GM19468 (cell line): ENCODE measurements around the gene SPSB2.

Source experiments
- ATAC-seq: cut with Tn5 transposase; IDR thresholded peaks from one replicate; pipeline ENCODE4 v1.9.1; 2021; ENCODE audit warnings: mild to moderate bottlenecking, moderate library complexity, moderate number of reproducible peaks; ENCODE audit not compliant: unreplicated experiment; ENCODE audit errors: extremely low read depth

The SPSB2 gene

DNA sequence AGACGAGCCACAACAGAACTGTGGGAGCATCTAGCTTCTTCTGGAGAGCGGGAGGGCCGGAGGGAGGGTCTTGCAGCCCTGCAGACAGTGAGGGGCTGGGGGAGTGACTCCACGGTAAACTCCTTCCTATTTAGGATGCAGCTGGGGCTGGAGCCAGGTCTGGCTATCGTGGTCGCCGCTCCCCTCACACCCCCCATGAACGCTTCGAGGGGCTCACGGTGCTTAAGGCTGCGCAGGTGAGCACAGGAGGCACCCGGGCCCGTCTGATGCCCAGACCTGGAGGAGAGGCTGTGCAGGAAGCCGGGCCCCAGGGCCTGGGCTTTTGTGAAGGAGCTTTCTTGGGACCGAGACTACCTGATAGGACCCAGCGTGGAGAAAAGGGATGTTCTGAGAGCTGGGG is 36.3 kb downstream of the SPSB2 start:
- no peak for ATAC-seq

DNA sequence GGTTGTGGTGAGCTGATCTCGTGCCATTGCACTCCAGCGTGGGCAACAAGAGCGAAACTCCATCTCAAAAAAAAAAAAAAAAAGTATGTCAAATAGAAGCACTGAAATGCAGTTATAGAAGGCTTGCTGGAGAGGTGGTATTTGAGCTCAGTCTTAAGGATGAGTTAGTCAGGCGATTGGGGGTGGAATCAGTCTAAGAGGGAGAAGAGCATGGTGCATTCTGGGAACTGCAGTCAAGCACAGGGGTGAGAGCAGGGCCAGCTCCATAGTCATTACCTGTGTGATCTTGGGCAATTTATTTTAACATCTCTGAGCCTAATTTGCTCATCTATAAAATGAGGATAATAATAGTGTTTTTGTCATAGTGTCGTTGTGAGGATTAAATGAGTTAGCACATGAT is 38.2 kb downstream of the SPSB2 start:
- ATAC-seq, result no peak

DNA sequence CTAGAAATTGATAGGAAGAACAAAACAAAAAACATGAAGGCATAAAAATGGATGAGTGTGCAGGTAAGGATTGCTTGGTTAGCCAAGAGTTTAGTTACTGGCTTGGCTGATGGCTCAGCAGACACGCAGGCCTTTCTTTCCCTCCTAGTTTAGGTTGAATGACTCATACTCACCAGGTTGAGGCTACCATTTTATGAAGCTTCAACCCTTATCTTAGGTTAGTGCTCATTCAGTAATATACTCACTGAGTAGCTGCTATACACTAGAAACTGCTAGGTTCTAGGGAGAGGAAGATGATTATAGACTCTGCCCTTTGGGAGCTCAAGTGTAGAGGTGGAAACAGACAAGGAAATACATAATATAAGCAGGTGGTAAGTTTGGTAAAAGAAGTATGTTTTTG is 38.8 kb downstream of the SPSB2 start:
- no peak for ATAC-seq

DNA sequence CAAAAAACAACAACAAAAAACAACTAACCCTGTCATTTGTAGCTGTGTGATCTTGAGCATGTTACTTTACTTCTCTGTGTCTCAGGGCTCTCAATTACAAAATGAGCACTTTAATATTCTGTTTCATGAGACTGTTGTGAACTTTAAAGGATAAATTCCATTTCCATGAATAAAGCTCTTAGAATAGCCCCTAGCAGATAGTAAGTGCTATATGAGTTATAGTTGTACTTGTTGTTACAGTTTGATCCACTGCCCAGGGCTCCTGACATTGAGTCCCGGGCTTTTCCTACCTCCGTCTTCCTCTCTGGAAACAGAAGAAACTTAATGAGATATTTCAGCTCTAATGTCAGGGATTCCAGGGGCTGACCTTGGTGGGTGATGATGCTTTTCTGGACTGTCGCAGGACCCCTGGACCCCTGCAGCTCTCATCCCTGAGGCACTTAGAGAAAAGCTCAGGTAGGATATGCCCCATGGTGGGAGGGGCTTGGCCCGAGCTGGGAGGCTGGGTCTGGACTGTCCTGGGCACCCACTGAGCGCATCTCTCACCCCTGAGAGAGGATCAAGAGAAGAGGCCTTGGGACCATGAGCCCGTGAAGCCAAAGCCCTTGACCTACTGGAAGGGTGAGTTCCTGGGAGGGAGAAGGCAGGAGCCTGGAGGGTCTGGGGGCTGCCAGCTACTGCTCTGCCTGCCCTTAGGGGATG is 39.8 kb downstream of the SPSB2 start:
- ATAC-seq, result no peak

DNA sequence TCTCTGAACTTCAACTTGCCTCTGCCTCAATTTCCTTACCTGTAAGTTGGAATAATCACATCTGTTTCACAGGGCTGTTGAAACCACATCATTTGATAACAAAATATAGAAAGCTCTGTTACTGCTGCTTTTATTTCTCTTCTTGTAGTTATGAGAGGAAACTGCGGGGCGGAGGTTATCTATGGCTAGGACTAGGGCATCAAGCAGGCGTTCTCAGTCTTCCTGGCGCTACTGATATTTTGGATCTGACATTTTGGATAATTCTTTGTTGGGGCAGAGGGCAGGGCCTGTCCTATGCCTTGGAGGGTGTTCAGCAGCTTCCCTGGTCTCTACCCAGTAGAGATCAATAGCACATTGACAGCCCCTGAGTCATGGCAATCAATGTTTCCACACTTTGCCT is 41.0 kb downstream of the SPSB2 start:
- ATAC-seq, result no peak

DNA sequence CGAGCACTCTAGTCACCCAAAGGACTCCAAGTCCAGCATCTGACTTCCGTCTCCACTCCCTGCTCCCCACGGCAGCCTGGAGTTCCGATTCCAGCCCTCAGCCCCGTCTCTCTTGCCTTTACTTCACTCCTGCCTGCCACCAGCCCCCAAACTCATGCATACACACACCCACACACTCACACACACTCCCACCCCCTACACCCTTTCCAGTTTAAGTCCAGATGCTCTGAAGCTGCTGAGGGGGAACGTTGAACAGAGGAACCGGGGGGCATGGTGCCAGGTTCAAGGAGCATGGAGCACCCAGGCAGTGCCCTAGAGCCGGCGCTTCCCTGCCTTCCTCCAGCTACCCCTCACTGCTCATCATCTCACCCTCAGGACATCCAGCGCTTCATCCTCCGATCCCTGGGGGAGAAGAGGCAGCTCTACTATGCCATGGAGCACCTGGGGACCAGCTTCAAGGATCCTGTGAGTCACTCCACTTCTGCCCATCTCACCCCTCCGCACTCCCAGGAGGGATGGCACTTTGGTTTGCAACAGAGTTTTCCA is 41.6 kb downstream of the SPSB2 start:
- no peak for ATAC-seq

DNA sequence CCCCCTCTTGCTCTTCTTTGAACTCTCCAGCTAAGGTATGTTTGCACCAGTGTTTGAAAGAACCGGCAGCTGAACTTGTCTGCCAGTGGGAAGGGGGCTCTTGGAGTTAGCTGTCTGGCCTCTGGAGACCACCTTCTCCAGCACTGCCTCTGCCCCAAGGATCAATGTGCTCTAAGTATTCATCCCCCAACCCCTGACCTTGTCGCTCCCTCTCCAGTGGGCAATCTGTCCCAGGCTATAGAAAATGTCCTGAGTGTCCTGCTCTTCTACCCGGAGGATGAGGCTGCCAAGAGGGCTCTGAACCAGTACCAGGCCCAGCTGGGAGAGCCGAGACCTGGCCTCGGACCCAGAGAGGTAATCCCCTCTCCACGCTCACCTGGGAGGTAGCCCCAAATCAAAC is 42.1 kb downstream of the SPSB2 start:
- no peak for ATAC-seq

DNA sequence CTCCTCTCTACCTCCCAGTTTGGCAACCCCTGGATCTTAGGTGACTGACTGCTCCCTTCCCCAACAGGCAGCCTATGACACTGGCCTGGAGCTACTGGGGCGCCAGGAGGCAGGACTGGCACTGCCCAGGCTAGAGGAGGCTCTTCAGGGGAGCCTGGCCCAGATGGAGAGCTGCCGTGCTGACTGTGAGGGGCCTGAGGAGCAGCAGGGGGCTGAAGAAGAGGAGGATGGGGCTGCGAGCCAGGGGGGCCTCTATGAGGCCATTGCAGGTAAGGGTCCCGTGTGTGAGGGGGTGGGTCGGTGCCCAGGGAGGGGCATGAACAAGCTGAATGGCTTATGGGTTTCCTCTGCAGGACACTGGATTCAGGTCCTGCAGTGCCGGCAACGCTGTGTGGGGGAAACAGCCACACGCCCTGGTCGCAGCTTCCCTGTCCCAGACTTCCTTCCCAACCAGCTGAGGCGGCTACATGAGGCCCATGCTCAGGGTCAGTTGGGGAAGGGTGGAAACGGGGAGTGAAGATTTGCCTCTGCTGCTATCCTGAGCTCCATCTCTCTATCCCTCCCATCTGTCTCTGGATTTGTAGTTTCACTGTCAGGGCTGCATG is 42.7 kb downstream of the SPSB2 start:
- ATAC-seq, result no peak

DNA sequence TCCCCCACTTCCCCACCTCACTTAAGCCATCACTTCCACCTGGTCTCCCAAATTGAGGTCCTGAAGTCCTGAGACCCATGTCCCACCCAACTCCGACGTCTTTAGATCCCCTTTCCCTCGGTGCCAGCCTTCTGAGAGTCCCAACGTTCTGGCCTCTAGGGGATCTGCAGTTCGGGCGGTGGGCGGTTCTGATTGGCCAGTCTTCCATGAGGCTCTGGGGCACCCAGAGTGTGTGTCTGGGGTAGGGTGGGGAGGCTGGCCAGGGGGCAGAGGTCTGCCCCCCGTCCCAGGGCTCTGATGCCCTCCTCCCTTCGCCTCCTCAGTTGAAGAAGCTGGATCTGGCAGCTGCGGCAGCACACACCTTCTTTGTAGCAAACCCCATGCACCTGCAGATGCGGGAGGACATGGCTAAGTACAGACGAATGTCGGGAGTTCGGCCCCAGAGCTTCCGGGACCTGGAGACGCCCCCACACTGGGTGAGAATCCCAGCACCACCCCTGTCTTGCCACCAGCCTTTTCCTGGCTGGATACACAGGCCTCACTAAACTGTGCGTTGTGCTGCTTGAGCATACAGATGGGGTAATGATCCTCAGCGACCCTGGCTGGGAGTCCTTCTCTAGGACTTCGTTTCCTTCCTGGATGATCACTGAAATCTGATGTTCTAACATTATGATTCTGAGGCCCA is 43.4 kb downstream of the SPSB2 start:
- no peak for ATAC-seq

DNA sequence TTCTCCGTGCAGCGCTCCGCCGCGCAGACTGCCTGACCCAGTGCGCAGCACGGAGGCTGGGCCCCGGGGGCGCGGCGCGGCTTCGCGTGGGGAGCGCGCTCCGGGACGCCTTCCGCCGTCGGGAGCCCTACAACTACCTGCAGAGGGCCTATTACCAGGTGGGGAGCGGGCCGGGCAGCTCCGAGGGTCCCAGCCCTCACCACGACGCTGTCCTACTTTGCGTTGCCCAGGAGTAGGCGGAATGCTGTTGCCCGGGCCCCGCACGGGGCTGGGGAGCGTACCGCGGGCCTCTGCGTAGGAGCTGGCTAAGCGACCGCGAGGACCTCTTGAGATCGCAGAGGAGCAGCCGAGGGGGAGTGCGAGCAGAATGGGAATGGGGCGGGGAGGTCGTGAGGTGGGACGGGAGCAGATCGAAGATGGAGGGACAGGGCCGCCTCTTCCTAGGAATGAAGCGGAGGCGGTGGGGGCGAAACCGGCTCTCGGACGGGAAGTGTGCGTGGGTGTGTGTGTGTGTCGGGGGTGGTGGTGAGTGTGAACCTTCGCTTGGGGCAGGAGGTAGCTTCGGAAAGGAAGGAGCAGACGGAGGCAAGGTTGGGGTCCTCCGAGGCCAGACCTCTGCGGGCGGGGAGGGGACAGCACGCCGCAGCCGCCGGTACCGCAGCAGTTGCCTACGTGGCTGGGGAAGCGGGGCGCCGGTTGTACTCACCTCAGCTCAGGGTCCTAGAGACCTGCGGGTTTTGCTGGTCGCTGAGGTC is 44.1 kb downstream of the SPSB2 start:
- ATAC-seq, result no peak

DNA sequence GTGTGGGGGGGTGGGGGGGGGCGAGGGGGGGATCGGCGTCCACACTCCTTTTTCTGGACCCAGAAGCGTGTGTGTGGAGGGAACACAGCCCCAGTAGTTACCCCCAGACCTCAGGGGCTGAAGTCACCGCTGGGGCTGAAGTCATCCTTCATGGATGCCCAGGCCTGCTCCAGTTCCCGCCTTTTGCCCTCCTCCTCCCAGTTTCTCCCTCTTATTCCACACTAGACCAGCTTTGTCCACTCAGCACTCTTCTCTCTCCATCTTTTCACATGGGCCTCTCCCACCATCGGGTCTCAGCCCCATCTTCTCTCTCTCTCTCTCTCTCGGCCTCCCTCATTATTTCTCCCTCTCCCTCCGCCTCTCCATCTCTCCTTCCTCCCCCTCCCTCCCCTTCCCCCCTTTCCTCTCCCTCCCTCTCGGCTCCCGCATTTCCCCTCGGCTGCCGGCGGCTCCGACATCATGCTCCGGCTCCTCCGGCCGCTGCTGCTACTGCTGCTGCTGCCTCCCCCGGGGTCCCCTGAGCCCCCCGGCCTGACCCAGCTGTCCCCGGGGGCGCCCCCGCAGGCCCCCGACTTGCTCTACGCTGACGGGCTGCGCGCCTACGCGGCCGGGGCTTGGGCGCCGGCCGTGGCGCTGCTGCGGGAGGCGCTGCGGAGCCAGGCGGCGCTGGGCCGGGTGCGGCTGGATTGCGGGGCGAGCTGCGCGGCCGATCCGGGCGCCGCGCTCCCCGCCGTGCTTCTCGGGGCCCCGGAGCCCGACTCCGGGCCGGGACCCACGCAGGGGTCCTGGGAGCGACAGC is 44.9 kb downstream of the SPSB2 start, which contains the start of gene P3H3:
Gene P3H3 (plus strand): TSS at position 426 of the 799 bp plus-strand sequence. CDS start 34 bp downstream, at position 460.
- ATAC-seq, result no peak

DNA sequence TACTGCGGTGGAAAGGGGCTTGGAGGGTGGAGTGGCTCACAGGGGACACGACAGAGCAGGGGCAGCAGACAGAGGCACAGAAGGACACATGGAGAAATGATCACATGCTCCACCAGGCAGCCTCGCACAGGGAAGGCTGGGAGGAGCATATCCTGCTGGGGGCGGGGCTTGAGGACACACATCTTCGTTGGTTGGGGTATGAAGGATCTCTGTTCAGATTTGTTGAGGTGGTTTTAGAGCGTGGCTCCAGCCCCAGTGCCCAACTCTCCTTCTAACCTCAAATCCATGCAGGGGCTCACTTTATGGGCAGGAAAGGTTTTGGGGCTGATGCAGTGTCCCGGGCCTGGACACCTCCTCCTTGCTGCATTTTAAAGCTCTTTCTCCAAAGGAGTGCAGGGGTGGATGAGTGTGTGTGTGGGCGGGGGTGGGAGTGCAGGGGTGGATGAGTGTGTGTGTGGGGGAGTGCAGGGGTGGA is 45.6 kb downstream of the SPSB2 start:
- no peak for ATAC-seq

DNA sequence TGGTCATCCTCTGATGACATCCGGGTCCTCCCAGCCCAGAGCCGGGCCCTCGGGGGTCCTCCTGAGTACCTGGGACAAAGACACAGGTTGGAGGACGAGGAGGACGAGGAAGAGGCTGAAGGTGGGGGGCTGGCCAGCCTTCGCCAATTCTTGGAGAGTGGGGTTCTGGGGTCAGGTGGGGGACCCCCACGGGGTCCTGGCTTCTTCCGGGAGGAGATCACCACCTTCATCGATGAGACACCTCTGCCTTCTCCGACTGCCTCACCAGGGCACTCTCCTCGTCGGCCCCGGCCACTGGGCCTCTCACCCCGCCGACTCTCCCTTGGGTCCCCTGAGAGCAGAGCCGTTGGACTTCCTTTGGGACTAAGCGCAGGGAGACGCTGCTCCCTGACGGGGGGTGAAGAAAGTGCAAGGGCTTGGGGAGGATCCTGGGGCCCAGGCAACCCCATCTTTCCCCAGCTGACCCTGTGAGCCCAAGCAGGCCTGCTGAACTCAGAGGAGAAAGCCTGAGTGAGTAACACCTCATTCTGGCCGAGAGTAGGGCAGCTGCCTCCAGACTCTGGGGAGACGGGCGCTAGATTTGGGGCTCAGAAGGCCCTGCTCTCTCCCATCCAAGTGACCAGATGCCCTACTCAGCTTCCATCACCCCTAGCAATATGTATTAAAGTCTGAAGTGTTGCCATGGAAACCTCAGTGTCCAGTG is 46.2 kb downstream of the SPSB2 start:
- no peak for ATAC-seq

DNA sequence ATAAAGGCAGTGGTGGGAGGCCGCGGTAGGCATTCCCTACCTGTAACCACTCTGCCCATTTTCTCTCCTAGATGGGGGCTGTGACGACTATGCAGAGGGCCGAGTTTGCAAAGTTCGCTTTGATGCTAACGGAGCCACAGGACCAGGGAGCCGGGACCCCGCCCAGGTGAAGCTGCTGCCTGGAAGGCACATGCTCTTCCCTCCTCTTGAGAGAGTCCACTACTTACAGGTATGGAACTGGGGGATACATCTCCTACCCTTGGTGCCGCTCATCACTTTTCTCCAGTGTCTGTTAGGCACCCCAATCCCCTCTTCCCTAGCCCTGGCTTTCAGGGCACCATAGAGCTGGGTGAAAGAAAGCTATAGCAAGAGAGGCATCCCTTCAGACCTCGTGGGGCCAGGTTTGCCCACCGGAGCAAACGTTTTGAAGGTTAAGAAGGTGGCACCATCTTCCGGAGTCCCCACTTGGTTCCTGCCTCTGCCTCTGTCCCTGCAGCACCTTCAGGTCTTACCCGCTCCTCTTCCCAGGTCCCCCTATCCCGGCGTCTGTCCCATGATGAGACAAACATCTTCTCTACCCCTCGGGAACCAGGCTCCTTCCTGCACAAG is 46.9 kb downstream of the SPSB2 start:
- ATAC-seq, result no peak

DNA sequence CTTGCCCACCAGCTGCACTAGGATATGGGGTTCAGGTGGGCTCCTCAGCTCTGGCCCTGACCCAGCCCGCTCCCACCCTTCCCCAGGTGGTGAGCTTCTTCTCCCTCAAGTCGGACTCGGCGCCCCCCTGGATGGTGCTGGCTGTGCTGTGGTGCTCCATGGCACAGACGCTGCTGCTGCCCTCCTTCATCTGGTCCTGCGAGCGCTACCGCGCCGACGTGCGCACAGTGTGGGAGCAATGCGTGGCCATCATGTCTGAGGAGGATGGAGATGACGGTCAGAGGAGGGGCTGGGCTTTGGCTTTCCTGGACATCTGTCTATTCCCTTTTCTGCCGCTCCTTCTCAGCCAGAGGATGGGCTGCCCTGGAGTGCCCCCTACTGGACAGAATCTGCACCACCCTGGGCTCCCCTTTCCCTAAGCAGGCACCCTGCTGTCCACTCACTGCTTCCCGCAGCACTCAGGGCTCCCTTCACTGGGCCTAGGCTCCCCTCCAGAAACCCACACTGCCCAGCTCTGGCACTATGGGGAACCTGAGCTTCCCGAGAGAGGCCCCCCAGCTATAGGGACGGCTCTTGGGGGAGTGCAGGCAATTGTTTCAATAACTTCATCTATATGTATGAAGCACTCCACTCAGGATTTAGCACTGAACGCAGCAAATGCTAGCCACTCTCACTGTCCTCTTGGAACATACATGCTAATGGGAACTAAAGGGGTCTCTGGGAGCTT is 47.5 kb downstream of the SPSB2 start:
- ATAC-seq, result no peak

DNA sequence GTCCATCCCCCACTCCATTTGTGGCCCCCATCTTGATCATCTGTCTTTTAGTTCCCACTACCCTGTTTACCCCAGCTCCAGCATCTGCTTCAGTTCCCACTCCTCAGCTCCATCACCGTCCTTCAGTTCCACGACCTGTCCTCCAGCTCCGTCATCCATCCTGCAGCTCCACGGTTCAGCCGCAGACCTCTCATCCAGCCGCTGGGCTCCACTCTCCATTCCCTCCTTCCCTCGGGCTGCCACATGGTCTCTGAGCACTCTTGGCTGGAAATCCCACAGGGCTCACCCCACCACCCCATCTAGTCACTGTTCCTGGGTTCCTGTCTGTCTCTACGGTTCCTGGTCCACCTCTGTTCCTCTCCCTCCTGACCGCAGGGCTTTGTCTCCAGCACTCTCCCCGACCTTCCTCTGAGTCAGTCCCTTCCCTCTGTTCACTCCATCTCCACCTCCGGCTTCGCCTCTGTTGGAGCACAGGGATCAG is 48.2 kb downstream of the SPSB2 start:
- ATAC-seq, result no peak

DNA sequence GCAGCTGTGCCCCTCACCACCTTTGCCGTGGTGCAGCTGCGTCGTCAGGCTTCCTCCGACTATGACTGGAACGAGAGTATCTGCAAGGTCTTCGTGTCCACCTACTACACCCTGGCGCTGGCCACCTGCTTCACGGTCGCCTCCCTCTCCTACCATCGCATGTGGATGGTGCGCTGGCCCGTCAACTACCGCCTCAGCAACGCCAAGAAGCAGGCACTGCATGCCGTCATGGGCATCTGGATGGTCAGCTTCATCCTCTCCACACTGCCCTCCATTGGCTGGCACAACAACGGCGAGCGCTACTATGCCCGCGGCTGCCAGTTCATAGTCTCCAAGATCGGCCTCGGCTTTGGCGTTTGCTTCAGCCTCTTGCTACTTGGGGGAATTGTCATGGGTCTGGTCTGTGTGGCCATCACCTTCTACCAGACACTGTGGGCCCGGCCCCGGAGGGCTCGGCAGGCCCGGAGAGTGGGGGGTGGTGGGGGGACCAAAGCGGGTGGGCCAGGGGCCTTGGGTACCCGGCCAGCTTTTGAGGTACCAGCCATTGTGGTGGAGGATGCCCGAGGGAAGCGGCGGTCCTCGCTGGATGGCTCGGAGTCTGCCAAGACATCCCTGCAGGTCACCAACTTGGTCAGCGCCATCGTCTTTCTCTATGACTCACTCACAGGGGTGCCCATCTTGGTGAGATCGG is 48.9 kb downstream of the SPSB2 start:
- ATAC-seq, result no peak
